Measurements from ENCODE around the gene LRRK2. TPM values are rescaled to one million over a fixed set of nuclear protein-coding genes. Genes with fewer than 3 reads are reported as not detected.

LRRK2 gene
- total RNA-seq, 2 experiments from 2014 or later: not detected

GRCh38 chr12:40219760-40220159 is 5.0 kb upstream of the LRRK2 start:
- Mint-ChIP-seq H3K27me3 (peaks cover 18% of the 10 kb centered on the region), H3K36me3 (ENCODE audit: low read depth) (no peaks in the 10 kb centered on the region)
- CTCF ChIA-PET: no interaction called here

GRCh38 chr12:40222247-40222646 is 2.5 kb upstream of the LRRK2 start:
- H3K36me3 Mint-ChIP-seq (ENCODE audit: low read depth): no peaks in the 10 kb centered on the region
- peaks cover 7% of the 10 kb centered on the region for H3K4me1 Mint-ChIP-seq
- no peak overlapping the region for H3K4me3 Mint-ChIP-seq
- no peak for ATAC-seq
- intact Hi-C loops (cut with DNase I, micrococcal nuclease): no loop called here
- POLR2A ChIA-PET: no interaction called here
- H3K9me3 Mint-ChIP-seq (ENCODE audit: low read depth): no peaks in the 10 kb centered on the region
- CTCF ChIA-PET: no interaction called here
- H3K27ac Mint-ChIP-seq: no peak overlapping the region
- H3K27me3 Mint-ChIP-seq: peaks cover 35% of the 10 kb centered on the region
- no peak for DNase-seq

More at GRCh38 chr12:40219760-40220159, 5.0 kb upstream of the LRRK2 start:
- peaks cover 2% of the 10 kb centered on the region for H3K4me1 Mint-ChIP-seq
- no peak for DNase-seq
- intact Hi-C loops (cut with DNase I, micrococcal nuclease): no loop called here
- no peaks in the 10 kb centered on the region for H3K9me3 Mint-ChIP-seq (ENCODE audit: low read depth)
- no peak for ATAC-seq
- H3K27ac Mint-ChIP-seq: no peak overlapping the region
- no peak overlapping the region for H3K4me3 Mint-ChIP-seq
- POLR2A ChIA-PET: no interaction called here

- intact Hi-C loops (cut with DNase I, micrococcal nuclease): no loop called here
- H3K4me3 Mint-ChIP-seq: no peak overlapping the region
- H3K9me3 Mint-ChIP-seq (ENCODE audit: low read depth): no peaks in the 10 kb centered on the region
- CTCF ChIA-PET: no interaction called here
- POLR2A ChIA-PET: no interaction called here
- H3K27me3 Mint-ChIP-seq: peaks cover 45% of the 10 kb centered on the region
- peaks cover 7% of the 10 kb centered on the region for H3K4me1 Mint-ChIP-seq
- no peaks in the 10 kb centered on the region for H3K36me3 Mint-ChIP-seq (ENCODE audit: low read depth)
- no peak overlapping the region for H3K27ac Mint-ChIP-seq
- DNase-seq: no peak
- no peak for ATAC-seq
These were observed 1.2 kb upstream of the LRRK2 start for GRCh38 chr12:40223646-40224045.

DNA sequence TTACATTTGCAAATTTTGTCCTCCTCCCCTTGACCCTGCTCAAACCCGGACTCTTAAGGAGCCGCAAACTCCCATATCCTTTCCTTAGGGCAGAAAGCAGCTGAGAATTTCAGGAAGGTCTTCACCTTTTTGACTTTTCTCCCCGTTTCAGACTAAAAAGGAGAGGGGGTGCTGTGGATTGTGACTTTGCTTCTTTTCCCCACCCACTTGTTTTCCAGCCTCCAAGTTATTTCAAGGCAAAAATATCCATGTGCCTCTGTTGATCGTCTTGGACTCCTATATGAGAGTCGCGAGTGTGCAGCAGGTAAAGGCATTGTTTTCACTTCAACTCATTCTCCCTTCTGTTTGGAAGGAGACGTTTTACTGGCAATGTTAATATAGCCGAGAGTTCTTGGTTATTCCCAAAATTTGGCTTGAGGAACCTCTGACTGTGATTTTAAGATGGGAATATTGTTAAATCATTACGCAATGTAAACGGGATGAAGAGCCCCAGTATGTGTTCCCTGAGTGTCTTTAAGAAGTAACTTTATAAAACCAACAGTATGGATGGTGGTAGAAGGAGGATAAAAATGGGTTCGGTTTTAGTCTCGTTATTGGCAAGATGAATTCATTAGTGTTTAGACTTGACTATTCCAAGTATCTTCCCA is 663 bp downstream of the LRRK2 start:
- H3K36me3 Mint-ChIP-seq (ENCODE audit: low read depth): no peaks in the 10 kb centered on the region
- no peak overlapping the region for H3K27ac Mint-ChIP-seq
- ATAC-seq (no peak), DNase-seq (no peak)
- H3K27me3 Mint-ChIP-seq: peaks cover 50% of the 10 kb centered on the region
- ChIA-PET CTCF (no interaction called here), POLR2A (no interaction called here)
- H3K9me3 Mint-ChIP-seq (ENCODE audit: low read depth): no peaks in the 10 kb centered on the region
- intact Hi-C loops (cut with DNase I, micrococcal nuclease): no loop called here
- peaks cover 7% of the 10 kb centered on the region for H3K4me1 Mint-ChIP-seq
- H3K4me3 Mint-ChIP-seq: peak overlapping the region; percentile 10

GRCh38 chr12:40225984-40226602 is 1.3 kb downstream of the LRRK2 start:
- Mint-ChIP-seq H3K4me1 (peaks cover 7% of the 10 kb centered on the region), H3K9me3 (ENCODE audit: low read depth) (no peaks in the 10 kb centered on the region), H3K4me3 (no peak overlapping the region), H3K27ac (no peak overlapping the region), H3K36me3 (ENCODE audit: low read depth) (no peaks in the 10 kb centered on the region), H3K27me3 (peaks cover 50% of the 10 kb centered on the region)
- ChIA-PET POLR2A (no interaction called here), CTCF (no interaction called here)
- no peak for DNase-seq
- intact Hi-C loops (cut with DNase I, micrococcal nuclease): no loop called here
- ATAC-seq: no peak

- H3K9me3 Mint-ChIP-seq (ENCODE audit: low read depth): no peaks in the 10 kb centered on the region
- POLR2A ChIA-PET: no interaction called here
These were observed 1.9 kb downstream of the LRRK2 start for GRCh38 chr12:40226705-40227104.

DNA sequence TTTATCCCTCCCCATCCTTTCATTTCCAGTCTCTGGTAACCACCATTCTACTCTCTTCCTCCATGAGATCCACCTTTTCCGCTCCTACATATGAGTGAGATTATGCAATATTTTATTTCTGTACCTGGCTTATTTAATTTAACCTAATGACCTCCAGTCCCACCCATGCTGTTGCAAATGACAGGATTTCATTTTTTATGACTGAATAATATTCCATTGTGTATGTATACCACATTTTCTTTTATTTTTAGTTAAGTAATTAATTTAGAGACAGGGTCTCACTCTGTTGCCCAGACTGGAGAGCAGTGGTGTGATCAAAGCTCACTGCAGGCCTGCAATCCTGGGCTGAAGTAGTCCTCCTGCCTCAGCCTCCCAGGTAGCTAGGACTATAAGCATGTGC is 2.6 kb downstream of the LRRK2 start:
- ATAC-seq (no peak), DNase-seq (no peak)
- H3K4me1 Mint-ChIP-seq: peaks cover 7% of the 10 kb centered on the region
- no peaks in the 10 kb centered on the region for H3K9me3 Mint-ChIP-seq (ENCODE audit: low read depth)
- H3K4me3 Mint-ChIP-seq: no peak overlapping the region
- ChIA-PET CTCF (no interaction called here), POLR2A (no interaction called here)
- H3K27me3 Mint-ChIP-seq: peaks cover 48% of the 10 kb centered on the region
- no peaks in the 10 kb centered on the region for H3K36me3 Mint-ChIP-seq (ENCODE audit: low read depth)
- no peak overlapping the region for H3K27ac Mint-ChIP-seq
- intact Hi-C loops (cut with DNase I, micrococcal nuclease): no loop called here

More at GRCh38 chr12:40226705-40227104, 1.9 kb downstream of the LRRK2 start:
- DNase-seq: no peak
- Mint-ChIP-seq H3K27me3 (peaks cover 50% of the 10 kb centered on the region), H3K4me1 (peaks cover 7% of the 10 kb centered on the region), H3K27ac (no peak overlapping the region), H3K4me3 (no peak overlapping the region), H3K36me3 (ENCODE audit: low read depth) (no peaks in the 10 kb centered on the region)
- CTCF ChIA-PET: no interaction called here
- no peak for ATAC-seq
- intact Hi-C loops (cut with DNase I, micrococcal nuclease): no loop called here

DNA sequence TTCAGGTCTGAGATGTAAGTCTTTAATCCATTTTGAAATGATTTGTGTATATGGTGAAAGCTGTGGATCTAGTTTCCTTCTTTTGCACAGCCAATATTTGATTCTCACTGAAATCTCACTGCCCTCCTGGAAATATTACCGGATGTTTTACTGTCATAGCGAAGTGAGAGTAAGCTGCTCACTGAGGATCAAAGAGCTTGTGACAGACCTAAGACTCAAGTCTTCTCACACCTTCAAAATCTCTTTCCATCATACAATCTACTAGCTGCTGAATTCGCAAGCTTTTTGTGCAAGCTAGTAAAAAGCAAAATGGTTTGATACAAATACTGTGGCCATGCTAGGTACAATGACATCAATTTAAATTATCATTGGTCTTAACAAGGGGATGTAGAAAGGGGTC is 3.9 kb downstream of the LRRK2 start:
- Mint-ChIP-seq H3K27ac (no peak overlapping the region), H3K36me3 (ENCODE audit: low read depth) (no peaks in the 10 kb centered on the region), H3K27me3 (peaks cover 38% of the 10 kb centered on the region), H3K4me1 (peaks cover 7% of the 10 kb centered on the region), H3K9me3 (ENCODE audit: low read depth) (no peaks in the 10 kb centered on the region), H3K4me3 (no peak overlapping the region)
- DNase-seq (no peak), ATAC-seq (no peak)
- CTCF ChIA-PET: no interaction called here
- intact Hi-C loops (cut with DNase I, micrococcal nuclease): no loop called here
- POLR2A ChIA-PET: no interaction called here

- intact Hi-C loops (cut with DNase I, micrococcal nuclease): no loop called here
- CTCF ChIA-PET: interaction anchor here (0.6 kb wide), 1 partner anchor 1214 kb away, joined by 3 read pairs; no protein-coding TSS in a partner anchor
These were observed 5.2 kb downstream of the LRRK2 start for GRCh38 chr12:40229690-40230651.

DNA sequence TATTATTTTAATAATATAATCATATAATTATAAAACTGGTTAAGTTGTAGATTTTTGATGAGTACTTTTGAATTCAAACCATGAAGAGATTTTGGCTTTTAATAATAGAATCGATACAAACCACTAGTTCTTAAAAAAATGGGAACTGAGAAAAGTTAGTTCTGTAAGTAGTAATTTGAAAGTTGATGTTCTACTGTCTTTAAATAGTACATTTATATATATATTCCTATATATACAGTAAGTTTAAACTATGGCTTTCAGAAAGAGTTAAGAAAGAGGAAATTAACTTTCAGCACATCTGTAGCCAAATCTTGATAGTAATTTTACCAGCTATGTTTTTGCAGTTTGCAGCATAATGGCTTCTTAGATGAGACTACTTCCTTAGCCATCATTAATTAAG is 7.8 kb downstream of the LRRK2 start:
- DNase-seq (no peak), ATAC-seq (no peak)
- intact Hi-C loops (cut with DNase I, micrococcal nuclease): no loop called here
- Mint-ChIP-seq H3K4me3 (no peak overlapping the region), H3K36me3 (ENCODE audit: low read depth) (no peaks in the 10 kb centered on the region), H3K9me3 (ENCODE audit: low read depth) (no peaks in the 10 kb centered on the region), H3K4me1 (no peaks in the 10 kb centered on the region), H3K27ac (no peak overlapping the region), H3K27me3 (peaks cover 13% of the 10 kb centered on the region)
- ChIA-PET POLR2A (no interaction called here), CTCF (no interaction called here)

More at GRCh38 chr12:40229690-40230651, 5.2 kb downstream of the LRRK2 start:
- Mint-ChIP-seq H3K4me3 (no peak overlapping the region), H3K27me3 (peaks cover 32% of the 10 kb centered on the region), H3K36me3 (ENCODE audit: low read depth) (no peaks in the 10 kb centered on the region), H3K4me1 (peaks cover 4% of the 10 kb centered on the region), H3K27ac (no peak overlapping the region), H3K9me3 (ENCODE audit: low read depth) (no peaks in the 10 kb centered on the region)
- DNase-seq (no peak), ATAC-seq (no peak)
- POLR2A ChIA-PET: no interaction called here

DNA sequence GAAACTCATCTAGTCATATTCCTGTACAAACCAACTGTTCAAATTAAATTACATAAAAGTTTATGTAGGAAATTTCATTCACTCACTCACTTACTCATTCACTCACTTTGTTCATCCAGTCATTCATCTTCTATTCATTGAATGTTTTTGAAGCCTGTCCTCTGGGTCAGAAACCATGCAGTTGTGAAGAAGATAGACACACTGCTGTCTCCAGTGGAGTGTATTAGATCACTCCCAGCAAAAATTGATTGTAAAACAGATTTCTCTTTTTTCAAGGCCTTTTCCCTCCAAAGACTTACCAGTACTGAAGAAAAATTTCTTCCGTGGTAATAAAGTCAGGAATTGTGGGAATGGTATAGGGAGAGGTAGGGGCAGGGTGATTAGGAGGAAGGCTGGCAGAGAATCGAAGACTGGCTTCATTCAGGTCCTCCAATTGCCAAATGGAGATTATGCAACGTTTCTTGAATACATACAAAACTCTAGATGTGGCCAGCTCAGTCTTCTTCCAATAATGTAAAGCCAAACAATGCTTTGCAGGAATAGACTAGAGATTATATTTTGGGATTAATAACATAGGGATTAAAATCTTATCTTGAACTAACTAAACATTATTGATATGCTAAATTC is 9.1 kb downstream of the LRRK2 start:
- H3K4me3 Mint-ChIP-seq: no peak overlapping the region
- ChIA-PET CTCF (no interaction called here), POLR2A (no interaction called here)
- H3K27me3 Mint-ChIP-seq: peaks cover 3% of the 10 kb centered on the region
- no peaks in the 10 kb centered on the region for H3K36me3 Mint-ChIP-seq (ENCODE audit: low read depth)
- intact Hi-C loops (cut with DNase I, micrococcal nuclease): no loop called here
- DNase-seq: no peak
- no peaks in the 10 kb centered on the region for H3K4me1 Mint-ChIP-seq
- ATAC-seq: no peak
- no peak overlapping the region for H3K27ac Mint-ChIP-seq
- no peaks in the 10 kb centered on the region for H3K9me3 Mint-ChIP-seq (ENCODE audit: low read depth)

All from activated CD4-positive, alpha-beta T cell treated with anti-CD3 and anti-CD28 coated beads for 36 hours (primary cell).